HFFc6 (cell line): ENCODE results near the gene CGNL1. TPM values are rescaled to one million over a fixed set of nuclear protein-coding genes. Genes with fewer than 3 reads are reported as not detected.

Experiments used
- DNase-seq: peaks from one replicate; pipeline ENCODE4 v3.0.0-alpha.2; 2018
- H3K27ac Mint-ChIP-seq: 2 replicates; pipeline ENCODE4 v1.8.0; 2020; ENCODE audit warnings: mild to moderate bottlenecking, mixed read lengths
- H3K27me3 Mint-ChIP-seq: 2 replicates; pipeline ENCODE4 v1.8.0; 2021; ENCODE audit warnings: mild to moderate bottlenecking, moderate library complexity, mixed read lengths; ENCODE audit not compliant: insufficient read depth
- H3K36me3 Mint-ChIP-seq: 2 replicates; pipeline ENCODE4 v1.8.0; 2021; ENCODE audit warnings: low read depth, mixed read lengths
- H3K4me1 Mint-ChIP-seq: 2 replicates; pipeline ENCODE4 v1.8.0; 2020; ENCODE audit warnings: low read depth, mixed read lengths
- H3K4me3 Mint-ChIP-seq: 2 replicates; pipeline ENCODE4 v1.8.0; 2020; ENCODE audit warnings: mild to moderate bottlenecking, moderate library complexity, mixed read lengths
- H3K9me3 Mint-ChIP-seq: 2 replicates; pipeline ENCODE4 v1.8.0; 2020; ENCODE audit warnings: mild to moderate bottlenecking, mixed read lengths
- total RNA-seq, 6 experiments: library from RNA; stranded (reverse); fragmentation: NEBNext Ultra II Directional; extraction: Animal tissue kit (Norgen Biotek cat#: 25700); gene quantifications; 2 replicates in 1 of 6; 3 replicates in 5 of 6; pipeline ENCODE4 v1.2.3, GENCODE V29; 2021
- TF ChIP-seq, protein P1 (sequence below): fragments of 200-600 bp; sonication (generic); IDR thresholded peaks from 2 replicates; pipeline ENCODE4 v1.5.0; 2021; ENCODE audit warnings: antibody characterized with exemption, mild to moderate bottlenecking

CGNL1 gene
- total RNA-seq, 6 experiments from 2014 or later: 0.05 to 0.20 (median 0.10) TPM; not detected in 2

DNA sequence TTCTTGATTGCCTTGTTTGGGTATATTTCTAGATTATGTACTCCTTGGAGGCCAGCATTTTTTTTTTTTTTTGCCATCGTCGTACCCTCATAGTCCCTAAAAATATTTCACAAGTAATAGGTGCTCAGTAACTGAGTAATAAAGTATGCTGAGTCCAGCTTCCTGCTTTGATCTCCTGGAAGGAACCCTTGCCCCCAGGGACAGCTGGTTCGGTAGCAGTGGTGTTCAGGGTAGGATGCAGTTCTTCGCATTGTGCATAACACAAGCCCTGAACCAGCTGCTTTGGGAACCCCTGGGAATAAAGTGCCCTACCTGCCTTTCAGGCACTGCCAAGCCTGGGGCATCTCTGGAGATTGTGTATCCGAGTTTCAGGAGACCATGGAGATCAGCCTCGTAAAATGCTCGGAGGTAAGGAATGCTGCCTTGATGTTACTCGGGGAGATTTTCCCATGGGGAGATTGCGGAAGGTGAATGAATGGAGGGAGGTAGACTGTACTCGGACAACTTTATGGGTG lies 223.0 kb downstream of the CGNL1 start:
- no peaks in the 10 kb centered on the region for H3K9me3 Mint-ChIP-seq
- TF ChIP-seq, protein P1, sequence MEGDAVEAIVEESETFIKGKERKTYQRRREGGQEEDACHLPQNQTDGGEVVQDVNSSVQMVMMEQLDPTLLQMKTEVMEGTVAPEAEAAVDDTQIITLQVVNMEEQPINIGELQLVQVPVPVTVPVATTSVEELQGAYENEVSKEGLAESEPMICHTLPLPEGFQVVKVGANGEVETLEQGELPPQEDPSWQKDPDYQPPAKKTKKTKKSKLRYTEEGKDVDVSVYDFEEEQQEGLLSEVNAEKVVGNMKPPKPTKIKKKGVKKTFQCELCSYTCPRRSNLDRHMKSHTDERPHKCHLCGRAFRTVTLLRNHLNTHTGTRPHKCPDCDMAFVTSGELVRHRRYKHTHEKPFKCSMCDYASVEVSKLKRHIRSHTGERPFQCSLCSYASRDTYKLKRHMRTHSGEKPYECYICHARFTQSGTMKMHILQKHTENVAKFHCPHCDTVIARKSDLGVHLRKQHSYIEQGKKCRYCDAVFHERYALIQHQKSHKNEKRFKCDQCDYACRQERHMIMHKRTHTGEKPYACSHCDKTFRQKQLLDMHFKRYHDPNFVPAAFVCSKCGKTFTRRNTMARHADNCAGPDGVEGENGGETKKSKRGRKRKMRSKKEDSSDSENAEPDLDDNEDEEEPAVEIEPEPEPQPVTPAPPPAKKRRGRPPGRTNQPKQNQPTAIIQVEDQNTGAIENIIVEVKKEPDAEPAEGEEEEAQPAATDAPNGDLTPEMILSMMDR: no peak
- DNase-seq: no peak
- H3K27me3 Mint-ChIP-seq: peaks cover 29% of the 10 kb centered on the region
- H3K4me3 Mint-ChIP-seq: no peak overlapping the region
- H3K4me1 Mint-ChIP-seq: no peaks in the 10 kb centered on the region
- no peak overlapping the region for H3K27ac Mint-ChIP-seq
- H3K36me3 Mint-ChIP-seq: no peaks in the 10 kb centered on the region

DNA sequence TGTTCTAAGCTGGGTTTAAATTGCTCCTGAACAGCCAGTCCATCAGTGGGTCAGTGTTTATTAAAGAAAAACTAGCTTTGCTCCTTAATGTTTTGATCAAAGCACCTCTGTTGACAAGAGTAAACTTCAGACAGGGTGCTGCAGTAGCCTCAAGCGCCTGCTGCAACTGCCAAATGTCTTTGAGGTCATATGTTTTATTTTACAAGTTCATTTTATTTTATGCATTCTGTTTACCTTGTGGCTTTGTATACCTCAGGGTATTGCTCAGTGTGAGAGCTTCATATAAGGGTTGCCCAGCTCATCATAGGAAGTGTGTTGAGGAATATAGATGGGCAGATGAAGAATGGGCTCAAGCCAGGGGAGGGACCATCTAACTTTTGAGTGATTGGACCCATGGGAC lies 223.9 kb downstream of the CGNL1 start:
- H3K36me3 Mint-ChIP-seq: no peaks in the 10 kb centered on the region
- H3K4me3 Mint-ChIP-seq: no peak overlapping the region

More for the DNA sequence above, 223.9 kb downstream of the CGNL1 start:
- TF ChIP-seq, protein P1: no peak
- Mint-ChIP-seq H3K27ac (no peak overlapping the region), H3K4me1 (no peaks in the 10 kb centered on the region), H3K27me3 (peaks cover 29% of the 10 kb centered on the region), H3K9me3 (no peaks in the 10 kb centered on the region)
- no peak for DNase-seq

Other genes with a start within 250 kb of the CGNL1 start
- gene MYZAP, start 215.4 kb downstream of the CGNL1 start, total RNA-seq: under 1 TPM in 1 of 6 experiments, not detected in 5; 0.12 TPM